OCI-M2 (cell line): ENCODE measurements around the gene ACAD11.
"Not testable (repeated sequence)": the region's sequence is repeated elsewhere in the genome, so short reads cannot be mapped to it uniquely, and the experiment has no call there.

Experiments used
- DNase-seq: peaks from one replicate; lab custom pipeline; 2025; ENCODE audit not compliant: unreplicated experiment; lab: John Stamatoyannopoulos, UW

ACAD11 gene

GRCh38 chr3:132650153-132650552, 9.5 kb downstream of the ACAD11 start:
- no peak for DNase-seq

GRCh38 chr3:132645058-132645457, 14.6 kb downstream of the ACAD11 start:
- no peak for DNase-seq

GRCh38 chr3:132643366-132643765, 16.2 kb downstream of the ACAD11 start:
- no peak for DNase-seq

GRCh38 chr3:132642539-132642847, 17.1 kb downstream of the ACAD11 start:
- no peak for DNase-seq

DNA sequence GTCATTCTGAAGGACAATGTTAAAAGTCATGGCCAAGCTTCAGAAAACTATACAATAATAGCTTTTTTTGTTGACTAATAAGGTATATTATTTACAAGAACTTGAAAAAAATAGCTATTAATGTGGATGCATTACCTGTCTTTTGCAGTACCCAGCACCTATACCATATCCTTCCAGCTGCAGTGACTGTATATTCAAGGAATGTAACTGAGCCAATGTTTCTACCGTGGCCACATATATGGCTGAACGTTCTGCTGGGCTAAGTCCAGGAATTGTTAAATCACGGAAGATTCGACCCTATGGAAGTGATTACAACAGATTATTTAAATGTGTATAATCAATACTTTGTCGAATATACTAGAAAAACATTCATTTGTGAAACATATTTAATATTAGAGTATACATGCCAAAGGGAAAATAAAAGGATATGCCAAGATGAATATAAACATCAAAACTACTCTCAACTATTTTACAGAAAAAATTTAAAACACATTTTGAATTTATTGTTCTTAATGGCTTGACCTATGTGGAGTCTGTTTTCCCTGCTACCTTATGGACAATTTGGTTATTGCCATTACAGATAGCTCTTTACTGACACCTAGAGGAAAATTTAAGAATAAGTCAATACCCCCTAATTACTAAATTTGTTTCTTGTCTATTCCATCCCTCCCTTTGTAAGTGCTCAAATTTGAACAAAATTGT, 17.6 kb downstream of the ACAD11 start:
- DNase-seq, result no peak

DNA sequence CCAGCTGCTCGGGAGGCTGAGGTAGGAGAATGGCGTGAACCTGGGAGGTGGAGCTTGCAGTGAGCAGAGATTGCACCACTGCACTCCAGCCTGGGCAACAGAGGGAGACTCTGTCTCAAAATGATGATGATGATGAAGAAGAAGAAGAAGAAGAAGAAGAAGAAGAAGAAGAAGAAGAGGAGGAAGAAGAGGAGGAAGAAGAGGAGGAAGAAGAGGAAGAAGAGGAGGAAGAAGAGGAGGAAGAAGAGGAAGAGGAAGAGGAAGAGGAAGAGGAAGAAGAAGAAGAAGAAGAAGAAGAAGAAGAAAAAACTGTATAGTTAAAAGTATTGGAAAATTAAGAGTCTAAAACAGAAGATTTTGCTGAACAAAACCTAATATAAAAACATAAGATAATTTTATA, 18.2 kb downstream of the ACAD11 start:
- DNase-seq, result not testable (repeated sequence)

- no peak for DNase-seq
Measured at GRCh38 chr3:132638706-132639105, 20.9 kb downstream of the ACAD11 start.

- DNase-seq, result no peak
Measured at GRCh38 chr3:132637590-132637989, 22.0 kb downstream of the ACAD11 start.

DNA sequence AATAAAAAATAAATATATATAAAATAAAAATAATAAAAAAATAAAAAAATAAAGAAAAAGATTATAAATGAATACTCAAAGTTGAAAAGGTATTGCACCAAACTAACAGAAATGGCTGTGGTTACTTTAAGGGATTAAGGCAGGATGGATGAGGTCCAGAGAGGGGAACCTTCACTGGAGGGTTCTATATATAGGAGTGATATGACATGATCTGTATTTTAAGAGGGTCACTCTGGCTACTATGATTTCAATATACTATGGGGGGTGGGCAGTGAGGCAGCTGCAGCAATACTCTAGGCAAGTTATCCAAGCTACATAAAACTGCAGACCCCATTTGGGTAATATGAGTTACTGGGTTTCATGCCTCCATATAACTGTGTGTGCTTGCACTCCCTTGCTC, 24.6 kb downstream of the ACAD11 start:
- DNase-seq, result no peak

DNA sequence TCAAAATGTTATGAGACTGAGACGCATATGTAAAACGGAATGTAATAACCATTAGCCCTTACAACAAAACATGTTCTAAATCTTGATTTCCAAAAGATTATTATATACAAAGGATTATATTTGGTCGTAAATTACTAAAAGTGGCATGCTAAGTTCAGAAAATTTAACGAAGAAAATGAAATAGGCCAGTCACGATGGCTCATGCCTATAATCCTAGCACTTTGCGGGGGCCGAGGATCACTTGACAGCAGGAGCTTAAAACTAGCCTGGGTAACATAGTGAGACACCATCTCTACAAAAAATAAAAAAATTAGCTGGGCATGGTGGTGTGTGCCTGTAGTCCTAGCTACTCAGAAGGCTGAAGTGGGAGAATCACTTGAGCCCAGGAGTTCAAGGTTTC, 29.0 kb downstream of the ACAD11 start:
- DNase-seq, result no peak

DNA sequence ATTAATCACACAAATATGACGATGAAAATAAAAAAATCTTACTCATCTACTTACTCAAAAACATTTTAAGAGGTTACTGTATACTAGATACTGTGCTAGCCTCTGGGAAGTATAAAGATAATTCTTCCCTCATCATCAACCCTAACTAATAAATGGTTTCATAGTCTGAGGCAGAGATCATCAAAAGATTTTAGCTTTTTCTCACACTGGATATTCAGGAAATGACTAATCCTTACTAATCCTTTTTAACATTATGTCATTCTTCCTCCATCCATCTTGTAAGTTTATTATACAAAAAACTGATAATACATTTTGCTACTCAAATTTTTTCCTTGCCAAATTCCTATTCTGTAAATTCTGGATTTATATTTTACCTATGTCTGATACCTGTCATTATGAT, 29.7 kb downstream of the ACAD11 start:
- DNase-seq, result no peak

DNA sequence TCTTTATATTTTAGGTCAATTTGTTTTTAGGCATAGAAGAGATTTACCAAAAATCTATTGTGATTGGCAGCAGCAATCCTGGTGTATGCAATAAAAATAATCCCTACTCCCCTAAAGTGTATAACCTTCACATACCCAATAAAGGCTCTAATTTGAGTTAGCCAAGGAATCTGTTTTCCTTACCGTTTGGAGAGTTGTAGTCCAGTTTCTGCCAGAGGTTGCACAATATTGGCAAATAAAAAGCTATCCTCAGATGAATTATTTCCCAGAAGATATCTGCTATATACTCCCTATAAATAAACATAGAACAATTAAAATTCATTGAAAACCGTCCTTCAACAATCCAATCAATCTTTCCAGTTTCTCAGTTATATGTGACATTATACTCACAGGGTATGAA, 31.5 kb downstream of the ACAD11 start:
- DNase-seq, result no peak

DNA sequence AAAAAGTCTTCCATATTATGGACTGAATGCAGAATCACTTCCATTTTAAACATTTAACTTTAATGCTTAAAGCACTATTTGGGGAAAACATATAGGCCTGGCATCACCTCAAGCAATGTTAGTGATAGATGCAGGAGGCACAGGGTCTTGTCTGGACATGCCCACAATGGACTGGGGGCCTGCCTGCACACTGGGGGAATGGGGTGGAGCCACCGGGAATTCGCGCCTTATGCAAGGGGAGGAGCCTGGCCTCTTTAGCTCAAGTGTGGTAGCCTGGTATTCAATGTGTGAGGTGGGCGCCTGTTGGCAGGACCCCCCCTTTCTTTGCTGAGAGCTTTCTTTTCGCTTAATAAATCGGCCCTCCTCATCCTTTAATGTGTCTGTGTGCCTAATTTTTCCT, 32.7 kb downstream of the ACAD11 start:
- no peak for DNase-seq

GRCh38 chr3:132625613-132626012, 34.0 kb downstream of the ACAD11 start:
- no peak for DNase-seq

- DNase-seq, result no peak
Measured at GRCh38 chr3:132624790-132625189, 34.8 kb downstream of the ACAD11 start.

DNA sequence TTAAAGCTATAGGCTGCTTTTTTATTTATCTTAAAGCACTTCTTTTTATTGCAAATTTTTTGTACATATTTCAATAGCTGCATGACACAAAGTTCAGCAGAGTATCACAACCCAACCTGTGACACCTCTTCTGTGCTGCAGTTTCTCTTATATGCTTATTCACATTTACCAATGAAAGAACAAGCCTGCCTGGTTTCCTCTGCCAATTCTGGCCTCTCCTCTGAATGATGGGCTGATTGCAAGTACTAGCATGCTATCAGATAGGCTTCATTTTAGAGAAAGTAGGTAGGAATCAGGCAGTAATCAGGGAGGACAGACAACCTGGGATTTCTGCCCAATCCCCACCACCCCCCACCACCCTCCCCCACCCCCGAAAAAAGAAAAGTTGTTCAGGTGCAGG, 36.0 kb downstream of the ACAD11 start:
- DNase-seq, result no peak

DNA sequence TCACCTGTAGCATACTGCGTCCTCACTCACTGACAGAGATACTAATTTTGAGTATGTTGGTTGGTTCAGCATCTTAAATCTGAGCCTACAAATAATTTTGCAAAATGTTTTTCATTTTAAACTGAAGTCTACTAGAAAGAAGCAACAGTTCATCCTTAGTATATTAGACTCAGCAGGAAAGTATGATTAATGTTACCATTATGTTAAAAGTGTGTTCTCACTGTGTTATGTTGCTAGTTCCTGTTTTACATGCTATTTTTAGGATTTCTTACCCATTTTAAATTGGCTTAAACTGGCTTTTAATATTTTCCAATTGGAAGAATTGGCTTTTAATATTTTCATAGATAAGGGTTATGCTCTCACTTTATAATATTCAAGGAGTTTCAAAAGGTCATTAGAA, 36.8 kb downstream of the ACAD11 start:
- DNase-seq, result no peak

GRCh38 chr3:132622148-132622547, 37.5 kb downstream of the ACAD11 start:
- no peak for DNase-seq

- no peak for DNase-seq
Measured at GRCh38 chr3:132616780-132617179, 42.8 kb downstream of the ACAD11 start.

GRCh38 chr3:132615881-132616280, 43.7 kb downstream of the ACAD11 start:
- DNase-seq, result no peak

GRCh38 chr3:132615301-132615700, 44.3 kb downstream of the ACAD11 start:
- not testable (repeated sequence) for DNase-seq

DNA sequence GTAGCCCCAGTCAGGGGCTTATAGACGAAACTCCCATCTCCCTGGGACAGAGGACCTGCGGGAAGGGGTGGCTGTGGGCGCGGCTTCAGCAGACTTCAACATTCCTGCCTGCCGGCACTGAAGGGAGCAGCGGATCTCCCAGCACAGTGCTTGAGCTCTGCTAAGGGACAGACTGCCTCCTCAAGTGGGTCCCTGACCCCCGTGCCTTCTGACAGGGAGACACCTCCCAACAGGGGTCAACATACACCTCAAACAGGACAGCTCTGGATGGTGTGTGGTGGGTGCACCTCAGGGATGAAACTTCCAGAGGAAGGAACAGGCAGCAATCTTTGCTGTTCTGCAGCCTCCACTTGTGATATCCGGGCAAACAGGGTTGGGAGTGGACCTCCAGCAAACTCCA, 53.0 kb downstream of the ACAD11 start:
- not testable (repeated sequence) for DNase-seq

DNA sequence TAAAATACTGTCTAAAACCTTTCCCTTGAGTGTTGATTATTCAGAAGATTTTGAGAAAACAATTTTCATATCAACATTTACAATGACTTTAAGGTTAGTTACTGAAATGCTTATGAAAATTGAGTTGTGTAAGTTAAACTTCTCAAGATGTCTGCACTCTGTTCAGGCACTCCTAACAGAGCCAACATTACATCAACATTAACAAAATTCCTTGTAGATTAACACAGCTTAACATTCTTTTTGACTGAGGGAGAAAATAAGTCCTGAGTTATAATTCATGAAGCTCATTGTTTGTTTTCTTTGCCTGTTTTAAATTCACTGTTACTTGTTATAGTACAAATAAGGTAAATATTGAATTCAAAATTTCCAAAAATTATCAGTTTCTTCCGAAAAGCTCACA, 53.5 kb downstream of the ACAD11 start:
- no peak for DNase-seq

- DNase-seq, result no peak
Measured at GRCh38 chr3:132605374-132605792, 54.2 kb downstream of the ACAD11 start.
